GM18951 (cell line): ENCODE measurements around the gene FRY.

Experiments used
- POLR2A ChIP-seq: IDR thresholded peaks from 4 replicates; pipeline ENCODE4 v1.6.1; 2011; ENCODE audit warnings: mild to moderate bottlenecking; ENCODE audit not compliant: insufficient read length, insufficient read depth; ENCODE audit errors: extremely low read depth
- in situ Hi-C: fragments of 300-500 bp; cut with MboI; formaldehyde crosslinking; loops from one replicate; pipeline ENCODE4 v1.12.0; 2022; ENCODE audit warnings: low sequenced_read_pairs, mixed read lengths, inconsistent platforms; ENCODE audit not compliant: unreplicated experiment

The FRY gene

DNA sequence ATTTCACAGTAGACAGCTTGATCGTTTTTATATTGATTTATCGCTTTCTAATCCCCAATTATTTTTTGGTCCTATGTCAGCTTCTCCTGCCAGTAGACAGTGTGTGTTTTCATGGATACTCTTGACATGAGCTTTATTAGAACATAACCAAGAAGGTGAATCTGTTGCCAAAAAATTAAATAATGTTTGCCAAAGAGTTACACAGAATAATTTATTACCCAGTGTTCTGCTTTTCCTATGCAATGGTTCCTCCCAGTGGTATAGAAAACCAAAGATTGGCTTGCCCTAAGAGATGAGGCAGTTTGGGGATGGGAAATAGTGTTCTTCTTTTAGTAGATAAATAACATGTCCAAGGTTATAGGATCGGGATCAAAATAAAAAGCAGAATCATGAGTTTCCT lies 8.5 kb upstream of the FRY start:
- no peak for TF ChIP-seq POLR2A
- in situ Hi-C loops, result loop anchor here (10.0 kb wide), 2 partner anchors 108 to 272 kb away; no protein-coding TSS in a partner anchor

DNA sequence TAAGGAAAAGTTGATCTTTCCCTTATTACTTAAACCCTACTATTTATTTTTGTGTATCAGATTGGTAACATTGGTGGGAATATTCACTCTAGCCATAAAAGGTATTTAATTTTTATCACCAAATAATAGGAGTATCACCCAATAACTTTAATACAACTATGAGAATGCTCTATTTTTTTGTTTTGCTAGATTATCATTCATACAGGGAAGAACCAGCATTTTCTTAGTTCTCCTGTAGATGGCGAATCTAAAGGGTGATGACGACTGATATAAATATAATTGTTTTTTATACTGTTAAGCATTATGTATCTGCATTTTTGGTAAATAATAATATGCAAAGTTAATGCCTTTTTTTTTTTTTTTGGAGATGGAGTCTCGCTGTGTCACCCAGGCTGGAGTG lies 7.9 kb upstream of the FRY start:
- no peak for TF ChIP-seq POLR2A
- in situ Hi-C loops, result loop anchor here (10.0 kb wide), 2 partner anchors 109 to 271 kb away; no protein-coding TSS in a partner anchor

DNA sequence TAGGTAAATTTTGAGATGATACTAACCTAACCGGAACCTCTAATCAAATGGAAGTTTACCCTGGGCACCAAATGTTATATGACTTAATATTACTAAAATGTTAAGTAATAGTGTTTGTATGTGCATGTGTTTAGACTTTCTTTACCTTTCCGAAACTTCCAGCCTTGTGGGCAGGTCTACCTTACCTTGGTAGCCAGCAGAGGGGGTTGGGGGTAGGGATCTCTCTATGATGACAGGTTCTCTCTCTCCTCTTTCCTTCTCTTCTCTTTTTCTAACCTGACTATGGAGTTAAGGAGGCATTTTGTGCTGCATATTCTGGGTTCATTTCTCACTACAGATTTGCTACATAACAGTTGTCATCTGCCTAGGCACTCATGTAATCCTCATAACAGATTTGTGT lies 6.8 kb upstream of the FRY start:
- in situ Hi-C loops, result loop anchor here (10.0 kb wide), 2 partner anchors 110 to 270 kb away; no protein-coding TSS in a partner anchor
- TF ChIP-seq POLR2A, result no peak

DNA sequence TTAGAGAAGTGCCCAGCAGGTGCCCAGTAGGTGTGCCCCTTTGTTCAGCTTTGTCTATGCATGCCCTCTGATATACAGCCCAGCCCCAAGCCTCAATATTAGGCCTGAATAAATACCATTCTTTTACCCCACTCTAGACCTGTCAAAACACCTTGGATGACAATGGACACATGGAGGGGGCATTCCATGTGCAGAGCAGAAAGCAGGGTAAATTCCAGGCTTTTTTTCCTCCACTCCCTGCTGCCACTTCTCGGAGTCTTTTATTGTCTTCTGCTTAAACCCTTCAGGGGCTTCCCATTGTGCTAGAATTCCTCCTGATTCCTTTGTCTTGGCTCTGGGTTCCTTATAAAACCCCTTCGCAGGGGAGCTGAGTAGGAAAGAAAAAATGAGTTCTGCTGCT lies 5.8 kb upstream of the FRY start:
- TF ChIP-seq POLR2A, result no peak
- in situ Hi-C loops, result loop anchor here (10.0 kb wide), 2 partner anchors 111 to 269 kb away; no protein-coding TSS in a partner anchor

DNA sequence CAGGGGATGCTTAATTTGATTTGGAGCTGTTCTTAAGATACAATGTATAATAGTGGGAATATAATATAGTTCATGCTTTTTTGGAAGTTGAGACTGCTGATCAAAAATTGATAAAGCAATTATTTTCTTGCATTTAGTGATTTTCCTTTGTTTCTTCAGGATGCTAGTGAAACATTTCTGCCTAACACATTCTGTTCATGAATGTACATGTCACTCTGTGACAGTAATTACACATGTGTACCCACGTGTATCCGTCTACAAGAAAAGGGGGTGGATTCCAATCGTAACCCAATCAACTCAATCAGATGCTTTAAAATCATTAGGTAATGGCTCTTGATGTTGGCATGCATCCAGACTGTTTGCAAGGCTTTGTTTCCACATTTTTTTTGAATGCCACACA lies 5.0 kb upstream of the FRY start:
- in situ Hi-C loops, result loop anchor here (10.0 kb wide), 2 partner anchors 112 to 268 kb away; no protein-coding TSS in a partner anchor
- TF ChIP-seq POLR2A, result no peak

- in situ Hi-C loops, result loop anchor here (10.0 kb wide), 2 partner anchors 114 to 266 kb away; no protein-coding TSS in a partner anchor
- no peak for TF ChIP-seq POLR2A
These were observed 2.9 kb upstream of the FRY start for GRCh38 chr13:32028711-32029110.

DNA sequence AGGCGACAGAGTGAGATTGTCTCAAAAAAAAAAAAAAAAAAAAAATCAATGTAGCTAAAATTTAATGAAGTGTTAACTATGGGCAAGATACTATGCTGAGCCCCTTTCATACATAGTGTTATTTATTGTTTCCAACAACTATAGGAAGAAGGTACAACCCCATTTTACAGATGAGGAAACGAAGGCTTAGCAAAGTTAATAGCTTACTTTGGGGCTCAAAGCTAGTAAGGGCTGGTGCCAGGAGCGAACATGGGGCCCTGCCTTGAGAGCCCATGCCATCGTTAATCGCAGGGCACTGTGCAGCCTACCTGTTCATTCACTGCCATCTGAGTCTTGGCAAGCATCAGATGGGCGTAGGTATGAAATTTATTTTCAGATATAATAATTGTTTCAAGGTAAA lies 1.9 kb upstream of the FRY start:
- in situ Hi-C loops, result loop anchor here (10.0 kb wide), 2 partner anchors 115 to 265 kb away; no protein-coding TSS in a partner anchor
- TF ChIP-seq POLR2A, result no peak

DNA sequence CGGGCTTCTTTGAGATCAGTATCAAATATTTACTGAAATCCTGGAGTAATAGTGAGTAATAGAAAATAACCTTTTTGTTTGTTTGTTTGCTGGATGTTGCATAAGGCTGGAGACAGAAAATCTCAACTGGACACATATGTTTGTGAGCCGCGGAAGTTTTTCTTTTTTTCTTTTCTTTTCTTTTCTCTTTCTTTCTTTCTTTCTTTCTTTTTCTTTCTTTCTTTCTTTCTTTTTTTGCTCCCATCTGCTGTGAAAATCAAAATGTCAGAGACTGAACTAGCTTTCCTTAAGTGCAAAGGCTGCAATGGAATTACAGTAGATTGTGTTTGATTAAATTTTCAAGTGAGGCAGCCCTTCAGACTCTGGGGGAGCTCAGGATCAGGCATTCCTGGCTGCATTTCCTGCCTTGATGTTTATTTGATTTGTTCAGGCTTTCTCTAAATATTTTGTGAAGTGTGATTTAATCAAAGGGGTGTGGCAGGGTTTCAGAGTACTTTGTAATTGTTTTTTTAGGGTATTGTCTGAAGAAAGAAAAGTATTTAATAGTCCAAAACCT lies 319 bp downstream of the FRY start:
- in situ Hi-C loops, result no loop called here
- TF ChIP-seq POLR2A, result no peak

GRCh38 chr13:32032759-32033158 lies 1.2 kb downstream of the FRY start:
- in situ Hi-C loops, result no loop called here
- TF ChIP-seq POLR2A, result no peak

GRCh38 chr13:32033744-32034143 lies 2.2 kb downstream of the FRY start:
- no peak for TF ChIP-seq POLR2A
- in situ Hi-C loops, result no loop called here

DNA sequence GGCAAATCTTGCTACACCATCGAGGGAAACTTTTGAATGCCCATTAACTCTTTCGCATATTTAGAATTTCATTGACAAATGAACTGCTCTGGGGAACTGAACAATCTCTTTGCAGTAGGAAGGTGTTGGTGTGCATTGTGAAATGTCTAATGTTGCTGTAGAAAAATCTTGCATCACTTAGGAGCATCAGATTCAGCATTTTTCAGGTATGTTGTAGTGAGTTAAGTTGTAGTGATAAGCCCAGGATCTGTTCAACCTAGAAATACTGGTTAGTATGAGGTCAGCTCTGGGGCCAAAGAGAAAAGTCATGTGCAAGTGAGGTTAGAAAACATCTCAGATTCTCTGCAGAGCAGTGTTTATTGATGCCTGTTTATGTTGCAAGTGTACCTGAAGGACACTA lies 4.1 kb downstream of the FRY start:
- TF ChIP-seq POLR2A, result no peak
- in situ Hi-C loops, result no loop called here

- in situ Hi-C loops, result no loop called here
These were observed 4.6 kb downstream of the FRY start for GRCh38 chr13:32036126-32036695.

GRCh38 chr13:32036757-32037156 lies 5.2 kb downstream of the FRY start:
- in situ Hi-C loops, result no loop called here
- TF ChIP-seq POLR2A, result no peak

More at GRCh38 chr13:32036126-32036695, 4.6 kb downstream of the FRY start:
- no peak for TF ChIP-seq POLR2A

- in situ Hi-C loops, result no loop called here
- TF ChIP-seq POLR2A, result no peak
These were observed 5.9 kb downstream of the FRY start for GRCh38 chr13:32037471-32037870.
